Caco-2 (cell line): ENCODE measurements around the gene LURAP1L. TPM values are rescaled to one million over a fixed set of nuclear protein-coding genes. Genes with fewer than 3 reads are reported as not detected.

Experiments
- BruUV-seq: library from RNA; stranded (reverse); fragments of 400-500 nt; replicated peaks from 2 replicates; lab custom pipeline; 2021; lab: Mats Ljungman, UMichigan
- CTCF ChIA-PET: fragments of 300-600 bp; sonication (Branson Sonifier 250); formaldehyde crosslinking; loops from one replicate; lab custom pipeline; 2022; ENCODE audit warnings: antibody characterized with exemption; lab: Charles Lee
- POLR2A ChIA-PET: fragments of 300-600 bp; sonication (Branson Sonifier 250); formaldehyde crosslinking; loops from one replicate; lab custom pipeline; 2022; ENCODE audit warnings: antibody characterized with exemption; lab: Charles Lee
- DNase-seq, 2 experiments: peaks; one replicate each; pipeline versions ENCODE4 v3.0.0 to v3.0.0-alpha.2; 2020 to 2022
- H3K27me3 ChIP-seq: replicated peaks from 2 replicates; pipeline ENCODE4 v1.6.0; 2011; ENCODE audit warnings: low read length; ENCODE audit not compliant: control insufficient read depth, insufficient read depth
- H3K36me3 ChIP-seq: 2 replicates; pipeline ENCODE4 v1.5.1; 2011; ENCODE audit warnings: low read length; ENCODE audit not compliant: control insufficient read depth, insufficient read depth
- H3K4me1 ChIP-seq: fragments of 250-450 bp; sonication (Bioruptor Pico); 2 replicates; pipeline ENCODE4 v1.5.1; 2020; ENCODE audit warnings: mild to moderate bottlenecking
- H3K4me3 ChIP-seq: 2 replicates; pipeline ENCODE4 v1.5.1; 2011; ENCODE audit warnings: low read depth, mild to moderate bottlenecking, control low read depth, low read length
- H3K9me3 ChIP-seq: fragments of 250-450 bp; sonication (Bioruptor Pico); 2 replicates; pipeline ENCODE4 v1.5.1; 2020; ENCODE audit warnings: mild to moderate bottlenecking, moderate library complexity
- H3K27ac Mint-ChIP-seq: one replicate; pipeline ENCODE4 v1.8.0; 2022; ENCODE audit warnings: mixed read lengths; ENCODE audit not compliant: unreplicated experiment
- H3K27me3 Mint-ChIP-seq: one replicate; pipeline ENCODE4 v1.8.0; 2022; ENCODE audit warnings: mixed read lengths; ENCODE audit not compliant: insufficient read depth, unreplicated experiment
- H3K36me3 Mint-ChIP-seq: one replicate; pipeline ENCODE4 v1.8.0; 2022; ENCODE audit warnings: mild to moderate bottlenecking, mixed read lengths; ENCODE audit not compliant: insufficient read depth, unreplicated experiment
- H3K4me1 Mint-ChIP-seq: one replicate; pipeline ENCODE4 v1.8.0; 2022; ENCODE audit warnings: low read depth, mixed read lengths; ENCODE audit not compliant: unreplicated experiment
- H3K4me3 Mint-ChIP-seq: one replicate; pipeline ENCODE4 v1.8.0; 2022; ENCODE audit warnings: mild to moderate bottlenecking, moderate library complexity, mixed read lengths; ENCODE audit not compliant: unreplicated experiment
- H3K9me3 Mint-ChIP-seq: one replicate; pipeline ENCODE4 v1.8.0; 2022; ENCODE audit warnings: mixed read lengths; ENCODE audit not compliant: unreplicated experiment
- intact Hi-C: fragments of 100-400 bp; cut with micrococcal nuclease; formaldehyde crosslinking; loops from one replicate; pipeline ENCODE4 v1.10.0; 2022; ENCODE audit not compliant: unreplicated experiment
- total RNA-seq: library from RNA; stranded (reverse); gene quantifications from 2 replicates; pipeline ENCODE4 v1.2.3, GENCODE V29; 2022
- TF ChIP-seq, protein P1 (sequence below), 2 experiments: fragments of 200-600 bp in 1 of 2; IDR thresholded peaks; 1 replicate in 1 of 2; 2 replicates in 1 of 2; pipeline versions ENCODE4 v1.5.1 to v1.8.0; 2011 to 2022; ENCODE audit warnings: antibody characterized with exemption in 1 of 2, control low read depth in 1 of 2, inconsistent platforms in 1 of 2, low read depth in 1 of 2, low read length in 1 of 2, mild to moderate bottlenecking in 1 of 2, moderate library complexity in 1 of 2; ENCODE audit not compliant: insufficient read depth in 1 of 2, severe bottlenecking in 1 of 2, unreplicated experiment in 1 of 2

LURAP1L gene
- total RNA-seq, 1 experiment from 2014 or later, result not detected

DNA sequence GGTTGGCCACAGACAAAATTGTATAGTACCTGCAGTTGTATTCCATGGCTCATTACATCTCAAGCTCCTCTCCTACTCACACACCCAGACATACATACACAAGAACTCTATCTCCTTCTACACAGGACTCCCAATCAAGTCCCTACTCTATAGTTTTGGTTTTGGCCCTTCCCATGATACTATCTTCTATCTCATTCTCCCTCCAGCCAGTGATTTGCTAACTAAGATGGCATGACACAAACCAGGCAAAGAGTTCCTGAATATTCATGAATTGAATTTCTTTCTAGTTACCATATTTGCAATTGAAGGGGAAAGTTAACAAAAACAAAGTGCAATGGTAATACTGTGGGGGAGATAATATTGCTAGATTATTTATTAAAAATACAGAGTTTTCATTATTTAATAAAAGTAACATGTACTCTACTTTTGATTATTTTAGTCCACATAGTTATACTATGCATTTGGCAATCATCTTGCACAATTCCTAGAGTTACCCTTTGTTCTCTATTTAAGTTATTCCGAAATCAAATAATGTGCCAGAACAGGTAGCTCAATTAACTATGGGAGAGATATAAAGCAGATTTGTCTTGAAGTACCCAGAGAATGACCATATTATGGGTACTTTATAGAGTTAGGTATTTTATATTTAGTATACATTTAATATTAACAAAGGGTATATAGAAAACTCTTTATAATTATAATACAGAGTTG lies 9.6 kb upstream of the LURAP1L start:
- BruUV-seq, result no TSS peak
- H3K4me3 ChIP-seq, result no peak overlapping the region
- no peaks in the 10 kb centered on the region for H3K9me3 Mint-ChIP-seq
- peaks cover 6% of the 10 kb centered on the region for H3K4me1 Mint-ChIP-seq
- H3K4me1 ChIP-seq, result no peaks in the 10 kb centered on the region
- TF ChIP-seq, protein P1, sequence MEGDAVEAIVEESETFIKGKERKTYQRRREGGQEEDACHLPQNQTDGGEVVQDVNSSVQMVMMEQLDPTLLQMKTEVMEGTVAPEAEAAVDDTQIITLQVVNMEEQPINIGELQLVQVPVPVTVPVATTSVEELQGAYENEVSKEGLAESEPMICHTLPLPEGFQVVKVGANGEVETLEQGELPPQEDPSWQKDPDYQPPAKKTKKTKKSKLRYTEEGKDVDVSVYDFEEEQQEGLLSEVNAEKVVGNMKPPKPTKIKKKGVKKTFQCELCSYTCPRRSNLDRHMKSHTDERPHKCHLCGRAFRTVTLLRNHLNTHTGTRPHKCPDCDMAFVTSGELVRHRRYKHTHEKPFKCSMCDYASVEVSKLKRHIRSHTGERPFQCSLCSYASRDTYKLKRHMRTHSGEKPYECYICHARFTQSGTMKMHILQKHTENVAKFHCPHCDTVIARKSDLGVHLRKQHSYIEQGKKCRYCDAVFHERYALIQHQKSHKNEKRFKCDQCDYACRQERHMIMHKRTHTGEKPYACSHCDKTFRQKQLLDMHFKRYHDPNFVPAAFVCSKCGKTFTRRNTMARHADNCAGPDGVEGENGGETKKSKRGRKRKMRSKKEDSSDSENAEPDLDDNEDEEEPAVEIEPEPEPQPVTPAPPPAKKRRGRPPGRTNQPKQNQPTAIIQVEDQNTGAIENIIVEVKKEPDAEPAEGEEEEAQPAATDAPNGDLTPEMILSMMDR (IDR thresholded peaks at IDR 0.05; ENCODE audit: insufficient read depth in 1 of 2, low read depth in 1 of 2, low read length in 1 of 2, severe bottlenecking in 1 of 2, unreplicated experiment in 1 of 2), result no peak
- DNase-seq, result no peak
- intact Hi-C loops, result no loop called here
- CTCF ChIA-PET, result no interaction called here
- H3K9me3 ChIP-seq, result no peaks in the 10 kb centered on the region
- no peaks in the 10 kb centered on the region for H3K36me3 ChIP-seq
- H3K36me3 Mint-ChIP-seq, result no peaks in the 10 kb centered on the region
- POLR2A ChIA-PET, result no interaction called here
- no peak overlapping the region for H3K27ac Mint-ChIP-seq
- H3K4me3 Mint-ChIP-seq, result no peak overlapping the region
- H3K27me3 ChIP-seq, result no peaks in the 10 kb centered on the region
- no peaks in the 10 kb centered on the region for H3K27me3 Mint-ChIP-seq

GRCh38 chr9:12766357-12766756 lies 8.5 kb upstream of the LURAP1L start:
- no peaks in the 10 kb centered on the region for H3K36me3 ChIP-seq
- TF ChIP-seq, protein P1 (IDR thresholded peaks at IDR 0.05; ENCODE audit: insufficient read depth in 1 of 2, low read depth in 1 of 2, low read length in 1 of 2, severe bottlenecking in 1 of 2, unreplicated experiment in 1 of 2), result no peak
- H3K9me3 ChIP-seq, result no peaks in the 10 kb centered on the region
- no peak for DNase-seq
- no TSS peak for BruUV-seq
- peaks cover 6% of the 10 kb centered on the region for H3K4me1 Mint-ChIP-seq
- no peaks in the 10 kb centered on the region for H3K9me3 Mint-ChIP-seq
- H3K4me3 Mint-ChIP-seq, result no peak overlapping the region
- intact Hi-C loops, result no loop called here
- no peaks in the 10 kb centered on the region for H3K4me1 ChIP-seq
- no peak overlapping the region for H3K27ac Mint-ChIP-seq
- H3K27me3 ChIP-seq, result no peaks in the 10 kb centered on the region
- ChIA-PET POLR2A (no interaction called here), CTCF (no interaction called here)
- H3K36me3 Mint-ChIP-seq, result no peaks in the 10 kb centered on the region
- H3K27me3 Mint-ChIP-seq, result no peaks in the 10 kb centered on the region
- H3K4me3 ChIP-seq, result no peak overlapping the region

DNA sequence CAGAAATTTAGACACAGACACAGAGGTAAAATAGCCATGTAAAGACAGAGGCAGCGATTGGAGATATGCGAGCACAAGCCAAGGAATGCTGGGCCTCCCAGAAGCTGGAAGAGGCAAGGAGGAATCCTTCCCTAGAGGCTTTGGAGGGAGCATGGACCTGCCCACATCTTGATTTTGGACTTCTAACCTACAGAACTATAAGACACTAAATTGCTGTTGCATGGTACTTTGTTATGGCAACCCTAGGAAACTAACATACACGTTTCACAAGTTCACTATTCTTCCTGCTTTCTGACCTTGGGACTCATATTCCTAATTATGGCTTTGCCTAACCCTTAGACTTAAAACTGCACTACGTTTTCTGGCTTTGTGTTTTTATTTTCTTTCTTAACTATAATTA lies 4.6 kb upstream of the LURAP1L start:
- Mint-ChIP-seq H3K9me3 (no peaks in the 10 kb centered on the region), H3K4me1 (no peaks in the 10 kb centered on the region), H3K4me3 (no peak overlapping the region), H3K36me3 (no peaks in the 10 kb centered on the region), H3K27ac (no peak overlapping the region), H3K27me3 (no peaks in the 10 kb centered on the region)
- H3K27me3 ChIP-seq, result no peaks in the 10 kb centered on the region
- POLR2A ChIA-PET, result no interaction called here
- no peaks in the 10 kb centered on the region for H3K9me3 ChIP-seq
- H3K4me1 ChIP-seq, result no peaks in the 10 kb centered on the region
- DNase-seq, result no peak
- TF ChIP-seq, protein P1 (IDR thresholded peaks at IDR 0.05; ENCODE audit: insufficient read depth in 1 of 2, low read depth in 1 of 2, low read length in 1 of 2, severe bottlenecking in 1 of 2, unreplicated experiment in 1 of 2), result no peak
- no peak overlapping the region for H3K4me3 ChIP-seq
- H3K36me3 ChIP-seq, result no peaks in the 10 kb centered on the region
- intact Hi-C loops, result no loop called here
- no TSS peak for BruUV-seq
- CTCF ChIA-PET, result no interaction called here
